Uterus (tissue), 2 donors: ENCODE results near the gene MOB3B.

Experiments
- POLR2A ChIP-seq, 2 donors: fragments of 450-650 bp; IDR thresholded peaks; one replicate each; pipeline ENCODE4 v1.6.1; 2016; ENCODE audit warnings: antibody characterized with exemption in 2 of 2, mild to moderate bottlenecking in 1 of 2, moderate library complexity in 1 of 2
- TF ChIP-seq, protein P1 (sequence below), 4 experiments: fragments of 200-600 bp in 2 of 4; fragments of 450-650 bp in 2 of 4; sonication (generic) in 2 of 4; IDR thresholded peaks; one replicate each; pipeline ENCODE4 v1.5.1; 2016 to 2019; ENCODE audit warnings: antibody characterized with exemption in 4 of 4, mild to moderate bottlenecking in 2 of 4, moderate library complexity in 1 of 4

DNA sequence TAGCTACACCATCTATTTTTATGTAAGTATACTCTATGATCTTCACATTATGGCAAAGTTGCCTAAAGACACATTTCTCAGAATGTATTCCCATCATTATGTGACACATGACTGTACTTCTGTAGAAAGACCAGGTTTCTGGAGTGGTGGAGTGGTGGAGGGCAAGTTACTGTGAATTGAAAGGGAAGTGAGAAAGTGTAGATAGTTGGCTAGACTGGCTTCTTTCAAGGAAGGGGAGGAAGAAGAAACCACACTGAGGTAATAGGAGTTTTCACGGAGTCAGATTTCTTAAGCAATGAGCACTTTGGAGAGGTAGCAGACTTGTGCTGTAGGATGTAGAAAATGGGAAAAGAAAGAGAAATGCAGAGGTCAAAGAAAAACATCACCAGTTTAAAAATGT lies 181.7 kb downstream of the MOB3B start:
- TF ChIP-seq, protein P1, sequence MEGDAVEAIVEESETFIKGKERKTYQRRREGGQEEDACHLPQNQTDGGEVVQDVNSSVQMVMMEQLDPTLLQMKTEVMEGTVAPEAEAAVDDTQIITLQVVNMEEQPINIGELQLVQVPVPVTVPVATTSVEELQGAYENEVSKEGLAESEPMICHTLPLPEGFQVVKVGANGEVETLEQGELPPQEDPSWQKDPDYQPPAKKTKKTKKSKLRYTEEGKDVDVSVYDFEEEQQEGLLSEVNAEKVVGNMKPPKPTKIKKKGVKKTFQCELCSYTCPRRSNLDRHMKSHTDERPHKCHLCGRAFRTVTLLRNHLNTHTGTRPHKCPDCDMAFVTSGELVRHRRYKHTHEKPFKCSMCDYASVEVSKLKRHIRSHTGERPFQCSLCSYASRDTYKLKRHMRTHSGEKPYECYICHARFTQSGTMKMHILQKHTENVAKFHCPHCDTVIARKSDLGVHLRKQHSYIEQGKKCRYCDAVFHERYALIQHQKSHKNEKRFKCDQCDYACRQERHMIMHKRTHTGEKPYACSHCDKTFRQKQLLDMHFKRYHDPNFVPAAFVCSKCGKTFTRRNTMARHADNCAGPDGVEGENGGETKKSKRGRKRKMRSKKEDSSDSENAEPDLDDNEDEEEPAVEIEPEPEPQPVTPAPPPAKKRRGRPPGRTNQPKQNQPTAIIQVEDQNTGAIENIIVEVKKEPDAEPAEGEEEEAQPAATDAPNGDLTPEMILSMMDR (IDR thresholded peaks at IDR 0.05): no peak
- TF ChIP-seq POLR2A (IDR thresholded peaks at IDR 0.05): no peak
